Activated B cell treated with CpG ODN at 0.5 μM for 24 hours (primary cell): ENCODE data around the gene PRAMEF20. TPM values are rescaled to one million over a fixed set of nuclear protein-coding genes. Genes with fewer than 3 reads are reported as not detected.
"Not testable (repeated sequence)": the region's sequence is repeated elsewhere in the genome, so short reads cannot be mapped to it uniquely, and the experiment has no call there.

Experiments used
- ATAC-seq: fragments of 200-7000 bp; cut with Tn5 transposase; one replicate; pipeline ENCODE4 v1.10.0; 2021; ENCODE audit warnings: low read depth, mild to moderate bottlenecking, moderate library complexity
- CTCF ChIA-PET: fragments of 350-600 bp; sonication (Branson Sonifier 250); formaldehyde crosslinking; loops from one replicate; lab custom pipeline; 2021; ENCODE audit warnings: antibody characterized with exemption; lab: Charles Lee
- POLR2A ChIA-PET: fragments of 350-600 bp; sonication (Branson Sonifier 250); formaldehyde crosslinking; loops from one replicate; lab custom pipeline; 2021; ENCODE audit warnings: antibody characterized with exemption; lab: Charles Lee
- DNase-seq: peaks from one replicate; pipeline ENCODE4 v3.0.0; 2022
- H3K27ac Mint-ChIP-seq: one replicate; pipeline ENCODE4 v1.8.0; 2020; ENCODE audit warnings: mixed read lengths
- H3K27me3 Mint-ChIP-seq: one replicate; pipeline ENCODE4 v1.8.0; 2021; ENCODE audit warnings: mixed read lengths
- H3K36me3 Mint-ChIP-seq: one replicate; pipeline ENCODE4 v1.8.0; 2021; ENCODE audit warnings: low read depth, mixed read lengths
- H3K4me1 Mint-ChIP-seq: one replicate; pipeline ENCODE4 v1.8.0; 2021; ENCODE audit warnings: mixed read lengths
- H3K4me3 Mint-ChIP-seq: one replicate; pipeline ENCODE4 v1.8.0; 2020; ENCODE audit warnings: mild to moderate bottlenecking, mixed read lengths
- H3K9me3 Mint-ChIP-seq: one replicate; pipeline ENCODE4 v1.8.0; 2020; ENCODE audit warnings: mixed read lengths
- intact Hi-C: fragments of 100-400 bp; cut with micrococcal nuclease; formaldehyde crosslinking; loops from one replicate; pipeline ENCODE4 v1.15.1; 2024
- total RNA-seq: library from RNA; stranded (reverse); gene quantifications from 2 replicates; pipeline ENCODE4 v1.2.3, GENCODE V29; 2022

Gene PRAMEF20
- total RNA-seq = not detected in 2 replicates

- H3K4me1 Mint-ChIP-seq, DNase-seq, POLR2A ChIA-PET, CTCF ChIA-PET, intact Hi-C loops, H3K4me3 Mint-ChIP-seq, ATAC-seq, H3K36me3 Mint-ChIP-seq, H3K9me3 Mint-ChIP-seq, H3K27me3 Mint-ChIP-seq, H3K27ac Mint-ChIP-seq: not testable (repeated sequence)
Measured at GRCh38 chr1:13410150-13410549, at the start of gene PRAMEF20. Gene PRAMEF20 (plus strand): TSS chr1:13410450. CDS start chr1:13416355, 5,905 bp downstream.

GRCh38 chr1:13362364-13362763 lies 47.9 kb upstream of the PRAMEF20 start:
- H3K36me3 Mint-ChIP-seq, H3K27me3 Mint-ChIP-seq, H3K4me3 Mint-ChIP-seq, H3K27ac Mint-ChIP-seq, ATAC-seq, H3K9me3 Mint-ChIP-seq, H3K4me1 Mint-ChIP-seq, intact Hi-C loops, POLR2A ChIA-PET, DNase-seq, CTCF ChIA-PET: not testable (repeated sequence)

GRCh38 chr1:13364928-13365327 lies 45.3 kb upstream of the PRAMEF20 start:
- H3K4me1 Mint-ChIP-seq, H3K4me3 Mint-ChIP-seq, POLR2A ChIA-PET, H3K27ac Mint-ChIP-seq, DNase-seq, H3K27me3 Mint-ChIP-seq, H3K9me3 Mint-ChIP-seq, intact Hi-C loops, CTCF ChIA-PET, ATAC-seq, H3K36me3 Mint-ChIP-seq: not testable (repeated sequence)

- DNase-seq, H3K9me3 Mint-ChIP-seq, intact Hi-C loops, H3K36me3 Mint-ChIP-seq, ATAC-seq, H3K27ac Mint-ChIP-seq, H3K27me3 Mint-ChIP-seq, CTCF ChIA-PET, H3K4me1 Mint-ChIP-seq, POLR2A ChIA-PET, H3K4me3 Mint-ChIP-seq: not testable (repeated sequence)
Measured at GRCh38 chr1:13366536-13366935, 43.7 kb upstream of the PRAMEF20 start.

GRCh38 chr1:13368544-13368943 lies 41.7 kb upstream of the PRAMEF20 start:
- H3K36me3 Mint-ChIP-seq, H3K9me3 Mint-ChIP-seq, H3K27me3 Mint-ChIP-seq, intact Hi-C loops, H3K27ac Mint-ChIP-seq, H3K4me1 Mint-ChIP-seq, H3K4me3 Mint-ChIP-seq, POLR2A ChIA-PET, DNase-seq, ATAC-seq, CTCF ChIA-PET: not testable (repeated sequence)

GRCh38 chr1:13378983-13379382 lies 31.3 kb upstream of the PRAMEF20 start:
- H3K4me3 Mint-ChIP-seq, ATAC-seq, H3K36me3 Mint-ChIP-seq, DNase-seq, H3K9me3 Mint-ChIP-seq, POLR2A ChIA-PET, H3K4me1 Mint-ChIP-seq, CTCF ChIA-PET, intact Hi-C loops, H3K27ac Mint-ChIP-seq, H3K27me3 Mint-ChIP-seq: not testable (repeated sequence)

GRCh38 chr1:13380380-13380779 lies 29.9 kb upstream of the PRAMEF20 start:
- H3K27me3 Mint-ChIP-seq, POLR2A ChIA-PET, CTCF ChIA-PET, ATAC-seq, H3K36me3 Mint-ChIP-seq, H3K4me1 Mint-ChIP-seq, DNase-seq, H3K9me3 Mint-ChIP-seq, H3K4me3 Mint-ChIP-seq, intact Hi-C loops, H3K27ac Mint-ChIP-seq: not testable (repeated sequence)

- DNase-seq, H3K27me3 Mint-ChIP-seq, H3K4me1 Mint-ChIP-seq, H3K27ac Mint-ChIP-seq, POLR2A ChIA-PET, CTCF ChIA-PET, H3K9me3 Mint-ChIP-seq, H3K36me3 Mint-ChIP-seq, ATAC-seq, intact Hi-C loops, H3K4me3 Mint-ChIP-seq: not testable (repeated sequence)
Measured at GRCh38 chr1:13389332-13389731, 20.9 kb upstream of the PRAMEF20 start, which contains the start of gene PRAMEF17. Gene PRAMEF17 (plus strand): TSS chr1:13389632. CDS start chr1:13389658, 26 bp downstream.

- H3K27ac Mint-ChIP-seq, H3K27me3 Mint-ChIP-seq, intact Hi-C loops, H3K4me3 Mint-ChIP-seq, ATAC-seq, CTCF ChIA-PET, H3K36me3 Mint-ChIP-seq, POLR2A ChIA-PET, H3K9me3 Mint-ChIP-seq, H3K4me1 Mint-ChIP-seq, DNase-seq: not testable (repeated sequence)
Measured at GRCh38 chr1:13393004-13393403, 17.2 kb upstream of the PRAMEF20 start.

- intact Hi-C loops, DNase-seq, H3K27ac Mint-ChIP-seq, H3K36me3 Mint-ChIP-seq, ATAC-seq, POLR2A ChIA-PET, H3K4me3 Mint-ChIP-seq, H3K27me3 Mint-ChIP-seq, H3K9me3 Mint-ChIP-seq, CTCF ChIA-PET, H3K4me1 Mint-ChIP-seq: not testable (repeated sequence)
Measured at GRCh38 chr1:13394761-13395160, 15.5 kb upstream of the PRAMEF20 start.

GRCh38 chr1:13395311-13395710 lies 14.9 kb upstream of the PRAMEF20 start:
- H3K27ac Mint-ChIP-seq, CTCF ChIA-PET, H3K4me3 Mint-ChIP-seq, DNase-seq, intact Hi-C loops, H3K9me3 Mint-ChIP-seq, H3K36me3 Mint-ChIP-seq, ATAC-seq, H3K27me3 Mint-ChIP-seq, H3K4me1 Mint-ChIP-seq, POLR2A ChIA-PET: not testable (repeated sequence)
